Thyroid gland (tissue), 4 donors: ENCODE measurements around the gene ZBTB17. TPM values are rescaled to one million over a fixed set of nuclear protein-coding genes. Genes with fewer than 3 reads are reported as not detected.
"Not testable (repeated sequence)": the region's sequence is repeated elsewhere in the genome, so short reads cannot be mapped to it uniquely, and the experiment has no call there.

ENCODE experiments used
- DNase-seq, 2 donors: peaks; one replicate each; pipeline ENCODE4 v3.0.0-alpha.2; 2019
- H3K27ac ChIP-seq, 3 donors: fragments of 200-600 bp; sonication (generic); 1 replicate in 2 of 3; 2 replicates in 1 of 3; pipeline ENCODE4 v1.5.1; 2016 to 2019; ENCODE audit warnings: mild to moderate bottlenecking in 1 of 3, moderate library complexity in 1 of 3
- H3K27me3 ChIP-seq: fragments of 200-600 bp; sonication (generic); one replicate; pipeline ENCODE4 v1.5.1; 2019
- H3K36me3 ChIP-seq, 2 donors: fragments of 200-600 bp; sonication (generic); one replicate each; pipeline ENCODE4 v1.5.1; 2016 to 2019
- H3K4me1 ChIP-seq, 2 donors: fragments of 200-600 bp; sonication (generic); one replicate each; pipeline ENCODE4 v1.5.1; 2017 to 2019
- H3K4me3 ChIP-seq, 3 donors: fragments of 200-600 bp; sonication (generic); replicated peaks in 1 of 3; 1 replicate in 2 of 3; 2 replicates in 1 of 3; pipeline ENCODE4 v1.5.1; 2016; ENCODE audit warnings: mild to moderate bottlenecking in 1 of 3
- H3K9me3 ChIP-seq: fragments of 200-600 bp; sonication (generic); one replicate; pipeline ENCODE4 v1.5.1; 2017
- CTCF ChIP-seq, 6 experiments: fragments of 200-600 bp in 3 of 6; fragments of 450-650 bp in 3 of 6; sonication (generic) in 3 of 6; IDR thresholded peaks; one replicate each; pipeline ENCODE4 v1.5.1; 2016 to 2019; ENCODE audit warnings: antibody characterized with exemption in 6 of 6, mild to moderate bottlenecking in 2 of 6, inconsistent platforms in 1 of 6, moderate library complexity in 1 of 6
- POLR2A ChIP-seq, 2 donors: fragments of 450-650 bp; IDR thresholded peaks; one replicate each; pipeline ENCODE4 v1.6.1; 2017; ENCODE audit warnings: antibody characterized with exemption in 2 of 2, mild to moderate bottlenecking in 2 of 2, moderate library complexity in 1 of 2
- WGBS, 2 donors: methylation state at CpG; one replicate each; pipeline ENCODE4 v1.1.5; 2017; 5-methylcytosine and 5-hydroxymethylcytosine counted together
- intact Hi-C: fragments of 100-400 bp; cut with DNase I; formaldehyde crosslinking; loops from one replicate; pipeline ENCODE4 v1.15.1; 2023
- total RNA-seq, 4 donors: library from RNA; depleted of rRNA; stranded (reverse); fragments of >200 nt; gene quantifications; one replicate each; pipeline ENCODE4 v1.2.3, GENCODE V29; 2016

The ZBTB17 gene
- total RNA-seq, 4 donors from 2014 or later: 31.4 to 52.1 (median 36.1) TPM

GRCh38 chr1:15928971-15929965 is 46.6 kb downstream of the ZBTB17 start:
- Histone ChIP-seq H3K9me3 (no peaks in the 10 kb centered on the region), H3K27ac (no peak overlapping the region), H3K36me3 (peaks cover 53 to 59% of the 10 kb centered on the region in 2 donors), H3K27me3 (no peaks in the 10 kb centered on the region), H3K4me1 (peaks cover 0 to 5% of the 10 kb centered on the region in 2 donors), H3K4me3 (no peak overlapping the region)
- no peak for DNase-seq
- intact Hi-C loops: no loop called here
- no peak for TF ChIP-seq POLR2A (IDR thresholded peaks at IDR 0.05)
- TF ChIP-seq CTCF (IDR thresholded peaks at IDR 0.05): no peak
- WGBS, 2 donors: 96% methylated on average over 17 of the region's 17 CpGs

GRCh38 chr1:15926448-15926847 is 49.5 kb downstream of the ZBTB17 start:
- H3K27ac ChIP-seq, H3K4me1 ChIP-seq, intact Hi-C loops, H3K4me3 ChIP-seq, DNase-seq, H3K27me3 ChIP-seq, H3K9me3 ChIP-seq: not testable (repeated sequence)
- H3K36me3 ChIP-seq: peaks cover 39 to 45% of the 10 kb centered on the region in 2 donors
- 92 to 94% methylated on average over 8 of the region's 8 CpGs for WGBS, 2 donors

GRCh38 chr1:15923241-15923640 is 52.7 kb downstream of the ZBTB17 start:
- 89 to 91% methylated on average over 2 of the region's 2 CpGs for WGBS, 2 donors
- intact Hi-C loops: no loop called here

GRCh38 chr1:15918962-15919715 is 56.8 kb downstream of the ZBTB17 start:
- no peak overlapping the region for H3K27ac ChIP-seq
- intact Hi-C loops: no loop called here
- 93 to 96% methylated on average over 11 of the region's 11 CpGs for WGBS, 2 donors

More at GRCh38 chr1:15923241-15923640, 52.7 kb downstream of the ZBTB17 start:
- peaks cover 0 to 9% of the 10 kb centered on the region in 2 donors for H3K4me1 ChIP-seq
- no peaks in the 10 kb centered on the region for H3K9me3 ChIP-seq
- H3K36me3 ChIP-seq: peaks cover 30% of the 10 kb centered on the region in 2 donors
- DNase-seq: no peak
- no peak overlapping the region for H3K4me3 ChIP-seq
- no peak overlapping the region for H3K27ac ChIP-seq
- no peaks in the 10 kb centered on the region for H3K27me3 ChIP-seq
- TF ChIP-seq POLR2A (IDR thresholded peaks at IDR 0.05) (no peak), CTCF (IDR thresholded peaks at IDR 0.05) (no peak)

More at GRCh38 chr1:15918962-15919715, 56.8 kb downstream of the ZBTB17 start:
- peaks cover 22 to 25% of the 10 kb centered on the region in 2 donors for H3K36me3 ChIP-seq
- no peak for DNase-seq
- H3K27me3 ChIP-seq: no peaks in the 10 kb centered on the region
- H3K9me3 ChIP-seq: no peaks in the 10 kb centered on the region
- TF ChIP-seq POLR2A (IDR thresholded peaks at IDR 0.05) (no peak), CTCF (IDR thresholded peaks at IDR 0.05) (no peak)
- peaks cover 9 to 30% of the 10 kb centered on the region in 2 donors for H3K4me1 ChIP-seq
- no peak overlapping the region for H3K4me3 ChIP-seq
